T-cell (primary cell): ENCODE data around the gene NISCH. TPM values are rescaled to one million over a fixed set of nuclear protein-coding genes. Genes with fewer than 3 reads are reported as not detected.

ENCODE experiments used
- ATAC-seq, 4 experiments: fragments of 200-7000 bp in 3 of 4; fragments of 150-1000 bp in 1 of 4; cut with Tn5 transposase; replicated peaks in 1 of 4; 1 replicate in 3 of 4; 2 replicates in 1 of 4; pipeline ENCODE4 v1.10.0; 2021; ENCODE audit warnings: moderate library complexity in 3 of 4, mild to moderate bottlenecking in 2 of 4, moderate number of reproducible peaks in 1 of 4
- CTCF ChIA-PET, 2 donors: fragments of 300-600 bp; sonication (Branson Sonifier 250); formaldehyde crosslinking; loops; one replicate each; lab custom pipeline; 2022; ENCODE audit warnings: antibody characterized with exemption in 2 of 2; lab: Charles Lee
- POLR2A ChIA-PET, 2 donors: fragments of 300-600 bp; sonication (Branson Sonifier 250); formaldehyde crosslinking; loops; one replicate each; lab custom pipeline; 2022; ENCODE audit warnings: antibody characterized with exemption in 2 of 2; lab: Charles Lee
- DNase-seq, 35 experiments: peaks; one replicate each; pipeline versions ENCODE4 v3.0.0 to v3.0.0-alpha.2; 2013 to 2023
- H3K27ac ChIP-seq: one replicate; pipeline ENCODE4 v1.5.1; 2013; ENCODE audit warnings: low read length
- H3K27me3 ChIP-seq, 2 experiments: replicated peaks in 1 of 2; 1 replicate in 1 of 2; 2 replicates in 1 of 2; pipeline versions ENCODE4 v1.6.1 to v1.7.0; 2013; ENCODE audit warnings: low read length in 1 of 2, mixed read lengths in 1 of 2; ENCODE audit not compliant: control insufficient read depth in 2 of 2, insufficient read depth in 2 of 2; ENCODE audit errors: extremely low read depth in 1 of 2
- H3K36me3 ChIP-seq, 2 donors: 1 replicate in 1 of 2; 2 replicates in 1 of 2; pipeline versions ENCODE4 v1.6.1 to v1.7.0; 2013; ENCODE audit warnings: low read length in 1 of 2; ENCODE audit not compliant: control insufficient read depth in 2 of 2, insufficient read depth in 1 of 2; ENCODE audit errors: extremely low read depth in 1 of 2
- H3K4me1 ChIP-seq, 2 experiments: 1 replicate in 1 of 2; 2 replicates in 1 of 2; pipeline versions ENCODE4 v1.6.1 to v1.7.0; 2013; ENCODE audit warnings: low read length in 2 of 2, mixed read lengths in 1 of 2; ENCODE audit not compliant: insufficient read depth in 2 of 2, control insufficient read depth in 1 of 2; ENCODE audit errors: extremely low read depth in 1 of 2
- H3K4me3 ChIP-seq, 2 donors: 1 replicate in 1 of 2; 2 replicates in 1 of 2; pipeline versions ENCODE4 v1.5.1 to v1.7.0; 2013; ENCODE audit warnings: mild to moderate bottlenecking in 2 of 2, low read length in 1 of 2, moderate library complexity in 1 of 2; ENCODE audit not compliant: control insufficient read depth in 1 of 2; ENCODE audit errors: extremely low read depth in 1 of 2
- H3K9me3 ChIP-seq: 2 replicates; pipeline ENCODE4 v1.7.0; 2013
- H3K27ac Mint-ChIP-seq, 2 donors: one replicate each; pipeline ENCODE4 v1.8.0; 2020 to 2021; ENCODE audit warnings: mild to moderate bottlenecking in 2 of 2, mixed read lengths in 2 of 2
- H3K27me3 Mint-ChIP-seq, 2 donors: one replicate each; pipeline ENCODE4 v1.8.0; 2021 to 2022; ENCODE audit warnings: mixed read lengths in 2 of 2
- H3K36me3 Mint-ChIP-seq: one replicate; pipeline ENCODE4 v1.8.0; 2021; ENCODE audit warnings: mixed read lengths
- H3K4me1 Mint-ChIP-seq, 3 donors: one replicate each; pipeline ENCODE4 v1.8.0; 2020 to 2022; ENCODE audit warnings: mixed read lengths in 3 of 3, mild to moderate bottlenecking in 1 of 3
- H3K4me3 Mint-ChIP-seq, 3 donors: one replicate each; pipeline ENCODE4 v1.8.0; 2020 to 2022; ENCODE audit warnings: mild to moderate bottlenecking in 3 of 3, mixed read lengths in 3 of 3, moderate library complexity in 3 of 3
- H3K9me3 Mint-ChIP-seq, 3 donors: one replicate each; pipeline ENCODE4 v1.8.0; 2020 to 2022; ENCODE audit warnings: mixed read lengths in 3 of 3
- WGBS: methylation state at CpG from one replicate; pipeline ENCODE4 v1.1.5; 2013; ENCODE audit warnings: missing lambda C conversion rate; ENCODE audit not compliant: insufficient coverage; 5-methylcytosine and 5-hydroxymethylcytosine counted together
- total RNA-seq, 35 experiments: library from RNA in 6 of 35; stranded (reverse) in 6 of 35; fragments of 120-200 nt in 1 of 35; gene quantifications; one replicate each; pipeline versions ENCODE4 v1.2.1 to v1.2.4 and lab custom pipeline; 2013 to 2026

Gene NISCH
- total RNA-seq, 5 donors from 2014 or later (not counting 1 experiment from before 2014, with no cell fraction given) = 152 to 171 (median 157) TPM

DNA sequence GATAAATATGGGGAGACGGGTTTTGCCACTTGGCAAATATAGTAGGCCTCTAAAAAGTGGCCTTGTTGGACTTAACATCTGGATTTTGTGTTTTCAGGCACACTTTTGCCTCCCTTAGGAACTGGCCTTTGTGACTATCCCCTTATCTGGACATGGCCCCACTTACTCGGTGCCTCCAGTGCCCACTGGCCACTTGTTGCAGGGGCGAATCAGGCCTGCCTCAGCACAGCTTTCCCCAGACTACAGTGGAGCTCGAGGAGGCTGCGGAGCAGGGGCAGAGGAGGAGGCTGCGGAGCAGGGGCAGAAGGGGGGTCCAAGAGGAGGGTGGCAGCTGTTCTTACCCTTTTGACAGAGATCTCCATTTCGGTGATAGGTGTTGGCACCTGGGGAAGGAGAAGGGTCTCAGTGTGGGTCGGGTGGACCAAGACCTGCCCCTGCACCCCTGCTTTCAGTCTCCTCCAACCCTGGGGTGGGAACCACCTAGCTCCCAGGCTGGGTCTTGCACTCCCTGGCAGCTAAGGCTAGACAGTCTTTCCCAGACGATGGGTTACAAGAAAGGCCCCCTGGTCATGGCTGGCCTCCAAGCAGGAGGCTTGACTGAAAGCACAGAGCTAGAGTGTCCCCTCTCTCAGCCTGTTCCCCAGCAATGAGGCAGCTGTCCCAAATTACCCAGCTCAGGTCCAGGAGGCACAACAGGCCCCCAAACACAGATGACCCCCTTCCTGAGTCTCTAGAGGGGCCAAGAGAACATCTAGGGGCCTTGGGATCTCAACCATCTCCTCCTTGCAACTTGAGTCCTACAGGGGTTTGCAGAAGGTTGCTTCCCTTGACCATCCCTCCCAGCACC is 16.6 kb upstream of the NISCH start:
- H3K36me3 ChIP-seq = no peaks in the 10 kb centered on the region
- H3K27me3 Mint-ChIP-seq = no peaks in the 10 kb centered on the region
- ATAC-seq (no peak), DNase-seq (no peak)
- no peak overlapping the region for H3K27ac Mint-ChIP-seq
- no peaks in the 10 kb centered on the region for H3K4me1 ChIP-seq
- no peak overlapping the region for H3K4me3 Mint-ChIP-seq
- ChIA-PET CTCF (no interaction called here), POLR2A (no interaction called here)
- H3K4me1 Mint-ChIP-seq = peaks cover 0 to 3% (median 0%) of the 10 kb centered on the region in 3 donors
- H3K9me3 ChIP-seq = no peaks in the 10 kb centered on the region
- no peak overlapping the region for H3K4me3 ChIP-seq
- no peaks in the 10 kb centered on the region for H3K36me3 Mint-ChIP-seq
- H3K9me3 Mint-ChIP-seq = no peaks in the 10 kb centered on the region
- no peak overlapping the region for H3K27ac ChIP-seq
- WGBS = 83% methylated on average over 5 of the region's 9 CpGs
- H3K27me3 ChIP-seq = peaks cover 0 to 3% of the 10 kb centered on the region in 2 experiments

DNA sequence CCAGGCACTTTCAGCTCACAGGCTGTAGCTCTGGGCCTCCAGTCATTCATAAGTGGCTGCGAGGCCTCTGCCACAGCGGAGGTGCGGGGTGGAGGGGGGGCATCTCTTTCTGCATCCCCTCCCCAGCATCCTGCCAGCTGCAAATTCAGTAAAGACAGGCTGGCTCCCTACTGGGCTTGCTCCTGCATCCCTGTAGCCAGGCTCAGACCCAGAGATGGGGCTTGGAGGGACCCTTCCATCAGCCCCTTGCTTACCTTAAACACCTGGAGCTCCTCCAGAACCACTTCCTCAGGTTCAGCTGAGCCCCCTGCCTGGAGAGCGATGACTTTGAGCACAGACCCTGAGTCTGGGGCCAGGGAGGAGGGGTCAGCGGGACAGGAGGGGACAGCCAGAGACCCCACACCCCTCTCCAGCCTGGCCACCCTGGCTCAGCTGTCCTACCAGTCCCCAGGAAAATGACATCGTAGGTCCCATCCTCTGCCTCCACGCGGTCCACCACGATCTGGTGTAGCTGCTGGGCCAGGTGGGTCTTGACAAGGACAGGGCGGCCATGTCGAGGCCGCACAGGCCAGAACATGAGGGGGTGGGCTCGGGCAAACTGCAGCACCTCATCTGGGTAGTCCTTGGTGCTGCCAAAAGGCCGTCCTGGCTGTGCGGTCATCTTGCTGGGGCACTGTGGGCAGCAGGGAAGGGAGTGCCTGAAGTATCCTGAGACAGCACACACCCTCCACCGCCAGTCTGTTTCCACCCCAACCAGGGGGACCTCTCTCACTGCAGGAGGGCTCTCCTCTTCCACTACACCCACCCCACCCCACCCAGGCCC is 15.8 kb upstream of the NISCH start:
- no peaks in the 10 kb centered on the region for H3K9me3 Mint-ChIP-seq
- ChIA-PET CTCF (no interaction called here), POLR2A (no interaction called here)
- DNase-seq (no peak), ATAC-seq (no peak)
- H3K4me1 Mint-ChIP-seq = no peaks in the 10 kb centered on the region
- peaks cover 0 to 10% of the 10 kb centered on the region in 2 experiments for H3K27me3 ChIP-seq
- no peaks in the 10 kb centered on the region for H3K36me3 ChIP-seq
- 86% methylated on average over 10 of the region's 16 CpGs for WGBS
- H3K36me3 Mint-ChIP-seq = no peaks in the 10 kb centered on the region
- H3K27me3 Mint-ChIP-seq = no peaks in the 10 kb centered on the region
- H3K27ac Mint-ChIP-seq = no peak overlapping the region
- H3K9me3 ChIP-seq = no peaks in the 10 kb centered on the region
- no peak overlapping the region for H3K27ac ChIP-seq
- peaks cover 0 to 3% of the 10 kb centered on the region in 2 experiments for H3K4me1 ChIP-seq
- no peak overlapping the region for H3K4me3 ChIP-seq
- H3K4me3 Mint-ChIP-seq = no peak overlapping the region

DNA sequence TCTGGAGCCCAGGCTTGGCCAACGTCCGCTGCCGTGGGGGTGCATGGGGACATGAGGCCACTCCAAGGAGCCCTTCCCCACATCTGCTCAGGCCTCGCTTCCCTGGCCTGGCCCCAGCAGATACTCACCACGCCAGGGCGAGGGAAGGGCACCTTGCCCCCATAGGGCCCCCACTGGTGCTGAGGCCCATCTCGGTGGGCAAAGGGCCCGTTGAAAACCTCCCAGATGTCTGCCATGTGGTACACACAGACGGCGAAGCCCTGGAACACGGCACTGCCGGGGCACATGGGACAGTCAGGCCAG is 15.2 kb upstream of the NISCH start:
- peaks cover 2 to 4% (median 2%) of the 10 kb centered on the region in 3 donors for H3K4me1 Mint-ChIP-seq
- ChIA-PET POLR2A (no interaction called here), CTCF (no interaction called here)
- no peak overlapping the region for H3K4me3 ChIP-seq
- H3K9me3 ChIP-seq = no peaks in the 10 kb centered on the region
- no peak overlapping the region for H3K27ac ChIP-seq
- no peak for DNase-seq
- H3K36me3 ChIP-seq = no peaks in the 10 kb centered on the region
- H3K9me3 Mint-ChIP-seq = no peaks in the 10 kb centered on the region
- 92% methylated on average over 11 of the region's 12 CpGs for WGBS
- ATAC-seq = no peak
- no peak overlapping the region for H3K27ac Mint-ChIP-seq
- no peaks in the 10 kb centered on the region for H3K27me3 Mint-ChIP-seq
- H3K36me3 Mint-ChIP-seq = no peaks in the 10 kb centered on the region
- no peak overlapping the region for H3K4me3 Mint-ChIP-seq
- H3K4me1 ChIP-seq = peaks cover 0 to 9% of the 10 kb centered on the region in 2 experiments
- H3K27me3 ChIP-seq = peaks cover 0 to 10% of the 10 kb centered on the region in 2 experiments

DNA sequence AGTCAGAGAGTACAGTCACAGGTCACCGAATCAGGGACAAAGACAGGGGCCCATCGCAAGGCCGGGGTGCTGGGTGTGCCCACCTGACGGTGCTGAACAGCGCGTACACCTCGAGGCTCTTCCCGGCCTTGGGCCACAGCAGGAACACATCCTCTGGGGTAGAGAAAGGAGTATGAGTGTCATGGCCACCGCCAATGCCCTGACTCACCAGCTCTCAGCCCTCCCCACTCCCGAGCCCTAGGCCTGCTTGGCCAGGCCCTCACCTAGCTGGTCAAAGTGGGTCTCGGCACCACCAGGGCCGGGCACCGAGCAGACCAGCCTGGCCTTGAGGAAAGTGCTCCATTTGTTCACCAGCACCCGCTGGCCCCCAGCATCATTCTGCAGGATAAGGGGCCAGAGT is 14.7 kb upstream of the NISCH start:
- ChIA-PET POLR2A (no interaction called here), CTCF (interaction anchor here in 1 of 2 donors (0.7 kb wide), 1 partner anchor 1829 kb away, joined by 3 read pairs; the partner anchor contains the start of gene CISH)
- no peaks in the 10 kb centered on the region for H3K36me3 ChIP-seq
- H3K27me3 ChIP-seq = peaks cover 0 to 10% of the 10 kb centered on the region in 2 experiments
- no peak overlapping the region for H3K27ac Mint-ChIP-seq
- no peak for ATAC-seq
- H3K4me3 ChIP-seq = no peak overlapping the region
- H3K9me3 Mint-ChIP-seq = no peaks in the 10 kb centered on the region
- no peaks in the 10 kb centered on the region for H3K36me3 Mint-ChIP-seq
- no peaks in the 10 kb centered on the region for H3K9me3 ChIP-seq
- H3K27me3 Mint-ChIP-seq = no peaks in the 10 kb centered on the region
- H3K27ac ChIP-seq = no peak overlapping the region
- WGBS = 94% methylated on average over 7 of the region's 14 CpGs
- DNase-seq = no peak
- peaks cover 0 to 11% of the 10 kb centered on the region in 2 experiments for H3K4me1 ChIP-seq
- H3K4me1 Mint-ChIP-seq = peaks cover 2 to 8% (median 4%) of the 10 kb centered on the region in 3 donors
- H3K4me3 Mint-ChIP-seq = no peak overlapping the region

DNA sequence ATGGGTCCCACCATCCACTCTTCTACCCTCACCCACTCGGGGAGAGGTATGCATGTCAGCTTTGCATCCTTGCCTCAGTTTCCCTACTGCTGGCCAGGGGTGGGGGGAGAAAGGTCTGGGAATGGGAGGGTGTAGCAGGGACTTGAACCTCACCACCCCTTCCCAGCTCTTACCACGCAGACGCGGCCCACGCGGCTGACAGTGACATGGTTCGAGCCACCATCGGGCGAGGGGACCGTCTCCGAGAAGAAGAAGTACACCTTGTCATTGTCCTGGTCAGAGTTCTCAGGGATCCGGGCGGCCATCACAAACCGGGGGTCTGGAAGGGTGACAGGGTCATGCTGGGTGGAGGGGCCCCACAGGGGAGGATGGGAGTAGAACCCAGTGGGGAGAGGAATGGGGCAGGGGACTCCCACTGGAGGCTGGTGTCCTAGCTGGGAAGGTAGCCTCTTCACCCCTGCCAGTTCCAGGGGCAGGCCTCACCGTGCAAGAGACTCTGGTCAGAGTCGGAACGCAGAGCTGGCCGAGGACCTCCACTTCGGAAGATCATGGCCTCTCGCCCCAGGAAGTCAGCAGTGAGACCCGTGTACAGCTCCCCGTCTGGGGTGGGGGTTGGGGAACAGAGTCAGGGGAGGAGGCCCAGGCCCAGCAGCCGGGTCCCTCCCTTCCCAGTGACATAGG is 14.2 kb upstream of the NISCH start:
- H3K4me1 Mint-ChIP-seq = peaks cover 2 to 8% (median 4%) of the 10 kb centered on the region in 3 donors
- CTCF ChIA-PET = interaction anchor here in 1 of 2 donors (0.6 to 0.7 kb wide), 2 partner anchors 173 to 1830 kb away, joined by 3 read pairs; partner anchors contain the start of gene CISH
- no peaks in the 10 kb centered on the region for H3K9me3 Mint-ChIP-seq
- H3K9me3 ChIP-seq = no peaks in the 10 kb centered on the region
- DNase-seq = no peak
- peaks cover 0 to 11% of the 10 kb centered on the region in 2 experiments for H3K4me1 ChIP-seq
- POLR2A ChIA-PET = no interaction called here
- H3K36me3 ChIP-seq = no peaks in the 10 kb centered on the region
- no peaks in the 10 kb centered on the region for H3K36me3 Mint-ChIP-seq
- H3K27me3 ChIP-seq = peaks cover 0 to 10% of the 10 kb centered on the region in 2 experiments
- H3K27ac ChIP-seq = no peak overlapping the region
- no peak overlapping the region for H3K27ac Mint-ChIP-seq
- WGBS = 91% methylated on average over 15 of the region's 23 CpGs
- ATAC-seq = no peak
- no peaks in the 10 kb centered on the region for H3K27me3 Mint-ChIP-seq
- H3K4me3 ChIP-seq = no peak overlapping the region
- H3K4me3 Mint-ChIP-seq = no peak overlapping the region

DNA sequence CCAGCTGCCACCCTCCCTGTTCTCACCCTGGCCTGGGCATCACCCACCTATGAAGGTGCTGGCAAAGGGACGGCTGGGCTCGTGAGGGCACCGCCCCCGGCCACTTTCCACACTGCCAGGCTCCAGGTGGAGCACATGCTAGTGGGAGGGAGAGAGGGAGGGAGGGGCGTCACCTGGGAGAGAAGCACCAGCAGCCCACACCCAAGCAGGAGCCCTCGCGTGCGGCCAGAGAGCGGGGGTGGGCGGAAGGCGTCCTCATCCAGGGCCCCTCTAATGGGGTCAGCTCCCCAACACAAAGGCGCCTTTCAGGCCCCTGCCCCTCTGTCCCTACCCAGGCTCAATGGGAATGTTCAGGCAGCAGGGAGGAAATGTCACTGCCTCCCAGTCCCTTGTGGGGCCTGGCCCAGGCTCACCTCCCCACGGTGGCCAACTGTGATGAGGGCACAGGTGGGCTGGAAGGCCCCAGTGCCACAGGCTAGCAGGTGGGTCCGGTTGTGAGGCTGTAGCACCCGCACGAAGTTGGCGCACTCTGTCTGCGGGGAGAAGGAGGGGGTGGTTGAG is 13.6 kb upstream of the NISCH start:
- Mint-ChIP-seq H3K9me3 (no peaks in the 10 kb centered on the region), H3K4me3 (no peak overlapping the region), H3K36me3 (no peaks in the 10 kb centered on the region), H3K27me3 (no peaks in the 10 kb centered on the region), H3K27ac (no peak overlapping the region), H3K4me1 (peaks cover 3 to 8% (median 5%) of the 10 kb centered on the region in 3 donors)
- Histone ChIP-seq H3K27ac (no peak overlapping the region), H3K4me3 (no peak overlapping the region), H3K27me3 (peaks cover 0 to 10% of the 10 kb centered on the region in 2 experiments), H3K4me1 (peaks cover 0 to 16% of the 10 kb centered on the region in 2 experiments), H3K36me3 (no peaks in the 10 kb centered on the region), H3K9me3 (no peaks in the 10 kb centered on the region)
- ATAC-seq (no peak), DNase-seq (no peak)
- CTCF ChIA-PET = interaction anchor here in 1 of 2 donors (0.6 kb wide), 1 partner anchor 172 kb away, joined by 3 read pairs; no protein-coding TSS in a partner anchor
- POLR2A ChIA-PET = no interaction called here
- 100% methylated on average over 1 of the region's 18 CpGs for WGBS
